Epithelial cell of esophagus (primary cell): ENCODE results near the gene ACIN1.

Experiments
- DNase-seq: peaks from one replicate; pipeline ENCODE4 v3.0.0; 2010; ENCODE audit warnings: low read depth
- H3K4me3 ChIP-seq: 2 replicates; pipeline ENCODE4 v1.5.1; 2011; ENCODE audit warnings: mild to moderate bottlenecking, low read length, control low read depth
- TF ChIP-seq, protein P1 (sequence below): IDR thresholded peaks from 2 replicates; pipeline ENCODE4 v1.5.1; 2011; ENCODE audit warnings: low read depth, mild to moderate bottlenecking, low read length, control low read depth, inconsistent platforms; ENCODE audit not compliant: insufficient read depth; ENCODE audit errors: missing control alignments

ACIN1 gene

DNA sequence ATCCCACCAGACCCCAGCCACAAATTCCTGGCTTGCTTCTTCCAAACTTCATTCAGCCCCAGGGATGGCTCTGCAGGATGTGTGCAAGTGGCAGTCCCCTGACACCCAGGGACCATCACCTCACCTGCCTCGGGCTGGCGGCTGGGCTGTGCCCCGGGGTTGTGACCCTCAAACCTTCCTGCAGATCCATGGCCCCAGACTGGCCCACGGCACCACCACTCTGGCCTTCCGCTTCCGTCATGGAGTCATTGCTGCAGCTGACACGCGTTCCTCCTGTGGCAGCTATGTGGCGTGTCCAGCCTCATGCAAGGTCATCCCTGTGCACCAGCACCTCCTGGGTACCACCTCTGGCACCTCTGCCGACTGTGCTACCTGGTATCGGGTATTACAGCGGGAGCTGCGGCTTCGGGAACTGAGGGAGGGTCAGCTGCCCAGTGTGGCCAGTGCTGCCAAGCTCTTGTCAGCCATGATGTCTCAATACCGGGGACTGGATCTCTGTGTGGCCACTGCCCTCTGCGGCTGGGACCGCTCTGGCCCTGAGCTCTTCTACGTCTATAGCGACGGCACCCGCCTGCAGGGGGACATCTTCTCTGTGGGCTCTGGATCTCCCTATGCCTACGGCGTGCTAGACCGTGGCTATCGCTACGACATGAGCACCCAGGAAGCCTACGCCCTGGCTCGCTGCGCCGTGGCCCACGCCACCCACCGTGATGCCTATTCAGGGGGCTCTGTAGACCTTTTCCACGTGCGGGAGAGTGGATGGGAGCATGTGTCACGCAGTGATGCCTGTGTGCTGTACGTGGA is 52.6 kb downstream of the ACIN1 start, which contains the start of gene PSMB11:
TSS of gene PSMB11 (plus strand) at position 51 of the 804 bp plus-strand sequence. CDS start at position 65, 14 bp downstream.
- DNase-seq = no peak
- TF ChIP-seq, protein P1, sequence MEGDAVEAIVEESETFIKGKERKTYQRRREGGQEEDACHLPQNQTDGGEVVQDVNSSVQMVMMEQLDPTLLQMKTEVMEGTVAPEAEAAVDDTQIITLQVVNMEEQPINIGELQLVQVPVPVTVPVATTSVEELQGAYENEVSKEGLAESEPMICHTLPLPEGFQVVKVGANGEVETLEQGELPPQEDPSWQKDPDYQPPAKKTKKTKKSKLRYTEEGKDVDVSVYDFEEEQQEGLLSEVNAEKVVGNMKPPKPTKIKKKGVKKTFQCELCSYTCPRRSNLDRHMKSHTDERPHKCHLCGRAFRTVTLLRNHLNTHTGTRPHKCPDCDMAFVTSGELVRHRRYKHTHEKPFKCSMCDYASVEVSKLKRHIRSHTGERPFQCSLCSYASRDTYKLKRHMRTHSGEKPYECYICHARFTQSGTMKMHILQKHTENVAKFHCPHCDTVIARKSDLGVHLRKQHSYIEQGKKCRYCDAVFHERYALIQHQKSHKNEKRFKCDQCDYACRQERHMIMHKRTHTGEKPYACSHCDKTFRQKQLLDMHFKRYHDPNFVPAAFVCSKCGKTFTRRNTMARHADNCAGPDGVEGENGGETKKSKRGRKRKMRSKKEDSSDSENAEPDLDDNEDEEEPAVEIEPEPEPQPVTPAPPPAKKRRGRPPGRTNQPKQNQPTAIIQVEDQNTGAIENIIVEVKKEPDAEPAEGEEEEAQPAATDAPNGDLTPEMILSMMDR = no peak
- no peak within 1 kb of the TSS for H3K4me3 ChIP-seq

DNA sequence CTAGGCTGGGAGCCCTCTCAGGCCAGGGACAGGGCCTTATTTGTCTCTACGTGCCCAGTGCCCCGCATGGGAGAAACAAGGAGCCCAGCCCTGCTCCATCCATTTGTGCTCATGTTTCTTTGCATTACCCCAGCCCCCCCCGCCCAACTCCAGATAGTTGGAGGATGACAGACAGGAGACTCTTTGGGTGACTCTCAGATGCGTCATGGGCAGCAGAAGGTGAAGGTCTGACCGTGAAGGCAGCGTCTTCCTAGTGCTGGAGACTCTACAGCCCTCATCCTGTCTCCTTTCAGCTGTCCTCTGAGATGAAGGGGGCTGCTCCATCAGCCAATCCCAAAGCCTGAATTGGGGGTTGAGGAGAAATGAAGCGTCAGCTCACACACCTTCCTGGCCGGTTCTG is 53.2 kb downstream of the ACIN1 start:
- peak; percentile 63 for DNase-seq
- TF ChIP-seq, protein P1 = no peak
- no peak overlapping the region for H3K4me3 ChIP-seq

DNA sequence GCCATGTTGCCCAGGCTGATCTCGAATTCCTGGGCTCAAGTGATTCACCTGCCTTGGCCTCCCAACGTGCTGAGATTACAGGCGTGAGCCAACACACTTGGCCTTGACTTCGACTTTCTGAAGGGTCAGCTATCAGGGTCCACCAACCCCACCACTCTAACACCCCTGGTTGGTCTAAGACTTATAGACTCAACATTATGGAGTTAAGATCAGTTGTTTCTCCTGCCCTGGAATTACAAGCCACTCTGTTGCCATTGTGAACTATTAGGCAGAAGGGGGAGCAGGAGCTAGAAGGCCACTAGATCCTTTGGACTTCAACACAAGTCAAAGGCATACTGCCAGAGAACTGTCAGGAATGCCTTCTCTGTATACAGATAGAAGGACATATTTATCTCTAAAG is 54.8 kb downstream of the ACIN1 start:
- TF ChIP-seq, protein P1 = no peak
- DNase-seq = no peak
- no peak overlapping the region for H3K4me3 ChIP-seq

DNA sequence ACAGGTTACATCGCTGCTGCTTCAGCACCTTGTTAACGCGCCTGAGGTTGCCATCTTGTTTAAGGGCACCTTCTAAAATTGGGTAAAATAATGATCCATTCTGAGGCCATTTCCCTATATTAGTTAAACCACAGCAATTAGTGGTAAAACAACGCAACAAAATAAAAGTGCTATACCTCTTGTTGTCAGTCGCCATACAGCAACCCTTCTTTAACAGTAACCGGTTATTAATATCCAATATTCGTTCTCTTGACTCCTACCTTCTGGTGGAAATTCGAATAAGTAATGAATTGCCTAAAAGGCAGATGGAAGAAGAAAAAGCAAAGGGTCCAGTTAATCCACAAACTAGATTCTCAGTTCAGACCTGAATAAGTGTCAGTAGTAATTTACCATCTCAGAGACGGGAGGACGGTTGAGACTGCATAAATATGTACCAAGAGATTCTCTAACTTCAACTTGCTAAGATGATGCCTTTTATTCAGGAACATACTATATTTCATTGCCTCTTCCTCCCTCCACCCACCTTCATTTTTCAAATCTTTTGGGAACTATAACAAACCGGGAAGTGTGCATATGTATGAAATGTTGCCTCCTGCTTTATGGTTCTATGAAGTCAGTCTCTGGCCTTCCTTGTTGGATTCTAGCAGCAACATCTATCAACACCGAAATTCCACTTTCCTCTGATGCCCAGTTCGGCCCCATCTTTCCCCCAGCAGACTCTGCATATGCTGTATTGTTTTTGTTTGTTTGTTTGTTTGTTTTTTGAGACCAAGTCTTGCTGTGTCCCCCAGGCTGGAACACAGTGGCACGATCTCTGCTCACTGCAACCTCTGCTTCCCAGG is 59.4 kb downstream of the ACIN1 start:
- no peak for DNase-seq
- TF ChIP-seq, protein P1 = no peak
- H3K4me3 ChIP-seq = peak overlapping the region; percentile 95

DNA sequence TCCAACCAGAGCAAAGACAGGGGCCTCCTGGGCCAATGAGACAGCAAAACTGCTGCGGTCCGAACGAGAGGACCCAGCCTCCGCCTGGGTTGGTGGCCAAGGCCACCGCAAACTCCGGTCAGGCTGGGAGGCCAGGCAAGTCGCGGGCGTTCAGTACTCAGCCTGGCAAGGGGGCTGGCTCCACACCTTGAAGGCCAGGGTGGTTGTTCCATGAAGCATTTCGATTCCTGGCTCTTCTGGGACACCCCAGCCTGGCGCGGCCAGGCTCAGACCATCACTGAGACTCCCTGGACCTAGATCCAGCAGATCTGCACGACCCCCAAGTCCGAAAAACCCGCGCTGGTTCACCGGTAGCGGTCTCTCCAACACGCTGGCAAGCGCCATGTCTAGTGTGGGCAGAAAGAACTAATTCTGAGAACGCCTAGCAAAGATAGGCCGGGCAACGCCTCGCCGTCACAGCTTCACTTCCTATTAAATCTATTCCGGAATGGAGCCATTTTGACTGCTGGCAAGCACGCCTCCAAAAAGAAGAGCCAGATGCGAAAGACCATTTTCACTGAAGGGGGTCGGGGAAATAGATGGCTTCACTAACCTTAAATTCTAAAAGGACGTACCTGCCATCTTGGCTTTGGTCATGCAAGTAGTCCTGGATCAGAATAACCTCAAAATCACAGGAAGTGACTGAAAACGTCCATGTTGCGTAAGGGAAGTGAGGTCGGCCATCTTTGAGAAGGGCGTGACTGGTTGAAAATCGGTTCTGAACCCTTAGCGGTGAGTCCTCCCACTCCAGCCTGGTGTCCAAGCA is 60.2 kb downstream of the ACIN1 start, which contains the start of gene PSMB5:
TSS of gene PSMB5 (minus strand) at position 403 of the 805 bp plus-strand sequence. CDS start at position 384, 19 bp downstream.
- peak; percentile 98 for DNase-seq
- TF ChIP-seq, protein P1 = peak; percentile 13
- peak within 1 kb of the TSS; percentile 95 for H3K4me3 ChIP-seq

DNA sequence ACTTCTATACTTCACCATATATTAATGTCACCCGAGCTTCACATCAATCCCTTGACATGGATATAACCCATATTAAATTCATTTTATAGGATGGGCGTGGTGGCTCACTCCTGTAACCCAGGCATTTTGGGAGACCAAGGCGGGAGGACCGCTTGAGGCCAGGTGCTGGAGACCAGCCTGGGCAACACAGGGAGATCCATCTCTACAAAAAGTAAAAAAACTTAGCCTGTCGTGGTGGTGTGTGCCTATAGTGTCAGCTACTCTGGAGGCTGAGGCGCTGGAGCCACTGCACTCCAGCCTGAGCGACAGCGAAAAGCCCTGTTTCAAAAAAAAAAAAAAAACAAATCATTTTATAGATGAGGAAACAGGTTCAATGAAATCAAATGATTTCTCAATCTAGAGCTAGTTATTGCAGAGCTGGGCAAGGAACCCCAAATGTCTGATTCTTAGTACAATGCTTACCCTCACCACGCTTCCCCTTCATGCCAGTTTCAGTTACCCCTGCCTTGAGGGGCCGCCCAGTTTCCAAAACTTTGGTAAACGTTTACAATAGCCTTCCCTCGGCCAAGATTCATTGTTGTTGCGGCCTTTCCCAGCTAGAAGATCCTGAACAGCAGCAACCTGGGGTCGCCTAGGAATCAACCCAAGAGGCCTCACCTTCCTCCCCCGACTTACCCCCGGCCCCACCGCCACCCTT is 61.0 kb downstream of the ACIN1 start:
- TF ChIP-seq, protein P1 = no peak
- peak overlapping the region; percentile 95 for H3K4me3 ChIP-seq
- DNase-seq = no peak
